PC-9 (cell line): Measurements from ENCODE around the gene SPEN.

Experiments used
- EZH2 ChIP-seq: fragments of 200-600 bp; sonication (generic); IDR thresholded peaks from 2 replicates; pipeline ENCODE4 v1.8.0; 2017; ENCODE audit warnings: antibody characterized with exemption, low read depth
- TF ChIP-seq, protein P1 (sequence below): fragments of 200-600 bp; sonication (generic); conservative IDR thresholded peaks from 2 replicates; pipeline ENCODE4 v1.6.1; 2017; ENCODE audit warnings: mixed run types, antibody characterized with exemption, mild to moderate bottlenecking, moderate library complexity

- TF ChIP-seq EZH2: no peak
- TF ChIP-seq, protein P1, sequence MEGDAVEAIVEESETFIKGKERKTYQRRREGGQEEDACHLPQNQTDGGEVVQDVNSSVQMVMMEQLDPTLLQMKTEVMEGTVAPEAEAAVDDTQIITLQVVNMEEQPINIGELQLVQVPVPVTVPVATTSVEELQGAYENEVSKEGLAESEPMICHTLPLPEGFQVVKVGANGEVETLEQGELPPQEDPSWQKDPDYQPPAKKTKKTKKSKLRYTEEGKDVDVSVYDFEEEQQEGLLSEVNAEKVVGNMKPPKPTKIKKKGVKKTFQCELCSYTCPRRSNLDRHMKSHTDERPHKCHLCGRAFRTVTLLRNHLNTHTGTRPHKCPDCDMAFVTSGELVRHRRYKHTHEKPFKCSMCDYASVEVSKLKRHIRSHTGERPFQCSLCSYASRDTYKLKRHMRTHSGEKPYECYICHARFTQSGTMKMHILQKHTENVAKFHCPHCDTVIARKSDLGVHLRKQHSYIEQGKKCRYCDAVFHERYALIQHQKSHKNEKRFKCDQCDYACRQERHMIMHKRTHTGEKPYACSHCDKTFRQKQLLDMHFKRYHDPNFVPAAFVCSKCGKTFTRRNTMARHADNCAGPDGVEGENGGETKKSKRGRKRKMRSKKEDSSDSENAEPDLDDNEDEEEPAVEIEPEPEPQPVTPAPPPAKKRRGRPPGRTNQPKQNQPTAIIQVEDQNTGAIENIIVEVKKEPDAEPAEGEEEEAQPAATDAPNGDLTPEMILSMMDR: no peak
These were observed 3.5 kb upstream of the SPEN start for GRCh38 chr1:15843826-15844572.
